HG03095 (cell line): ENCODE results near the gene TRIM63.

Experiments
- ATAC-seq: cut with Tn5 transposase; IDR thresholded peaks from one replicate; pipeline ENCODE4 v1.9.1; 2021; ENCODE audit warnings: moderate library complexity; ENCODE audit not compliant: unreplicated experiment

Gene TRIM63

DNA sequence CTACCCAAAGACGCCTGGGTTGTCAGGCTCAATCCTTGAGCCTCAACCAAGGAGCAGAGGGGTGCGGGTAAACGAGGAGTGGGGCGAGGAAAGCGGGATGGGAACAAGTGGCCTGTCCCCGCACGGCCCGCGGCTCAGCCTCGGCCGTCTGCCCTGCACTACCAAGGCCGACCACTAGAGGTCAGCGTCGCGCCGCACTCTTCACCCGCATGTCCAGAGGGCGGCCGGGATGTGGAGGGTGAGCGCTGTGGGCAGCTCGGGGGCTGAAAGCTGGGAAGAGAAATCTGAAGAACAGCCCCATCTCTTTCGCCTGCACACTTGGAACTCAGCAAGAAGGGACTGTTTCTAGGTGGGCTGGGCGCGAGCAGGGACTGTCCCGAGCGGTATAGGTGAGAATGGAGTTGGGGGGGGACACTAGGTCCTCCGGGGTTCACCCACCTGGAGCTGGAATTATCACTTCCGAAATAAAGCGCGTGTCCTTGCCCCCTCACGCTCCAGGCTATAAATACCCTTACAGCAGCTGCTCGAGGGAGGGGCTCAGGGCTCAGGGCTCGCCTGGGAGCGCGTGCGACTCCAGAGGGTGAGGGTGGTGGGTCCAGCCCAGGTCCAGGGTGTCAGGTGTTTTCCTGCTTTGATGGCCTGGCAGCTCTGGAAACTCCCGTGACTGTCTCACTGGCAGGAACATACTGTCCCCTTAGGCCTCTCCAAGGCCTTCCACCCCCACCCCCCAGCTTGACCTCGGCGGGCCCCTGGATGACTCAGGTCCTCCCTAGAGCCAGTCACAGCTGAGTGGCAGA lies 31.3 kb downstream of the TRIM63 start:
- ATAC-seq = peak; percentile 60

- peak; percentile 79 for ATAC-seq
Observed at GRCh38 chr1:26035203-26035958, 32.0 kb downstream of the TRIM63 start.

- ATAC-seq = no peak
Observed at GRCh38 chr1:26034504-26035202, 32.8 kb downstream of the TRIM63 start.

- ATAC-seq = no peak
Observed at GRCh38 chr1:26032656-26033357, 34.6 kb downstream of the TRIM63 start.

DNA sequence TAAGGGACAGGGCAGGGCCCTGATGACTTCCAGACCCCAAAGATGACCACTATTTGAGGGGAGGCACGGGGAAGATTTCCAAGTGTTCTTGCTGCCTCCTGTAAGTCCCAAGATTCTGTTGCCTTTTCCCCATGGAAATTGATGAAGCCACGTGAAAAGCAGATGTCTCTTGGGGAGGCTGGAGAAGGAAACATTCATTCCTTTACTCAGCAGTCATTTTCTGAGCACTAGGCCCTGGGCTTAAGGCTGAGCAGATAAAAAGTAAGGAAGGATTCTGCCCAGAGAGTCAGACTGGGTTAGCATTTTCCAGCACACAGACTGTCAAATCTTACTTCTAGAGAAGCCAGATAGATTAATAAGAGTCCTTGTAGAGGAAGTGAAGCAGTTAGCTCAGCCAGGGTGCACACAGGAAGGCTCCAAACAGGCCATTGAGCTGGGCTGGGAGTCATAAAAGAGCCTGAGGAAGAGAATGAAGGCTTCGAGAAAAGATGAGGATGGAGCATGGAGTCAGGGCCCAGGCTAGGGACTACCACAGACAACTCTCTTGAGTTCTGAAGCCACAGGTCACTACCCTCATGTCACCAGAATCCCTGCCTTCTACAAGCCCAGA lies 35.7 kb downstream of the TRIM63 start:
- no peak for ATAC-seq

GRCh38 chr1:26031196-26031595 lies 36.2 kb downstream of the TRIM63 start:
- no peak for ATAC-seq

DNA sequence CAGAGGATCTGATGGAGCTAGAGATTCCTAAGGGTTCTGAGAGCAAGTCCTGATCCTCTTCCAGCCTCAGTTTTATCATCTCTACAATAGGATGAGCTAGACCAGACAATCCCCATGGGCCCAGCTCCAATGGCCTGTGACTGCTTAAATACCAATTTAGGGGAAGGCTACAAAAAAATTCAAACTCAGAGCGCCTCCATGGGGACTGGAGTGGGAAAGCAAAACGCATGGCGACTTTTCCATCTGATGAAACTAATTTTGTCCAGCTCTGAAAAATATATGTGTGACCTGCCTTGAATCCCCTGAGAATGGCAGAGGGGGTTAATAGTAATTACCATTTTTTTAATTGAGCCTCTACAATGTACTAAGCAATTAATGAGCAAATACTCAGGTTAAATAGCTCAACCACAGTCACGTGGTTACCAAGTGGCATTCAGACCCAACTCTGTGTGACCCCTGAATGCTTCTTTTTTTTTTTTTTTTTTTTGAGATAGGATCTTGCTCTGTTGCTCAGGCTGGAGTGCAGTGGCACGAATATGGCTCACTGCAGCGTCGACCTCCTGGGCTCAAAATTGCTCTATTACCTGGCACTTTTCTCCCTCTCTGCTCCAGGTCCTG lies 37.5 kb downstream of the TRIM63 start:
- ATAC-seq = no peak

GRCh38 chr1:26029054-26029863 lies 38.2 kb downstream of the TRIM63 start:
- ATAC-seq = no peak

DNA sequence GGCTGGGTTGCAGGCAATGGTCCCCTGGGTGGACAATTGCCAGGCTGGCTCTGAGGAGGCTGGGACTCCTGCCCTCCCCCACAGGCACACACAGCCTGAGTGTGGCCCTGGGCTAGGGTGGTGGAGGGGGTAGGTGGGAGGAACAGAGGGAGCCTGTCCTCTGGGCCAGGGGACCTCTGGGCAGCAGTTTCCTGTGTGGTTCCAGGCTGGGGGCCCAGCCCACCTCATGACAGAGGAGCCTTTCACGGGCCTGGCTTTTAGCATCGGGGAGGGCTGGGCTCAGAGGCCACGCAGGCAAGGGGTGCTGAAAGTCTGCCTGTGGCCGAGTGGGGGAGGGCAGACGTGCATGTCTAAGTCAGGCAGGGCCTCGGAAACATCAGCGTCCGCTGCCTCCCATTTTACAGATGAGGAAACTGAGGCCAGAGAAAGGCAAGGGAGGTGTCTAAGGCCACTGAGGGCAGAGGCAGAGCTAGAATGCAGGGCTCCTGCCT lies 38.9 kb downstream of the TRIM63 start:
- ATAC-seq = no peak

- no peak for ATAC-seq
Observed at GRCh38 chr1:26027716-26028489, 39.5 kb downstream of the TRIM63 start.

DNA sequence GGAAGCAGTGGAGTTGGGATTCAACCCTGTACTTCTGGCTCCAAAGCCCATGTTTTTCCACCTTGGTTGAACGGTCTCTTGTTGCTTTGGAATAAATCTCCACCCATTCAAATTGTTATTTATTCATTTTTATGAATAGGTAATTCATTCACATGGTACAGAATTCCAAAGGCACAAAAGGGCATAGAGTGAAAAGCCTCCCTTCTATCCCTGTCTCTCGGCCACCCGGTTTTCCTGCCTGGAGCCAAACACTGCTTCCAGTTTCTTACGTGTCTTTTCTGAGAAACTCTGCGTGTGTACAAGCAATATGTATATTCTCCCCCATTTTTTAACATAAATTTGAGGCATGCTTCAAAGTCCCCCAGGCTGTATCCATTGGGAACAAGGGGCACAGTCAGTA lies 41.9 kb downstream of the TRIM63 start:
- ATAC-seq = no peak

- no peak for ATAC-seq
Observed at GRCh38 chr1:26025060-26025459, 42.4 kb downstream of the TRIM63 start.

DNA sequence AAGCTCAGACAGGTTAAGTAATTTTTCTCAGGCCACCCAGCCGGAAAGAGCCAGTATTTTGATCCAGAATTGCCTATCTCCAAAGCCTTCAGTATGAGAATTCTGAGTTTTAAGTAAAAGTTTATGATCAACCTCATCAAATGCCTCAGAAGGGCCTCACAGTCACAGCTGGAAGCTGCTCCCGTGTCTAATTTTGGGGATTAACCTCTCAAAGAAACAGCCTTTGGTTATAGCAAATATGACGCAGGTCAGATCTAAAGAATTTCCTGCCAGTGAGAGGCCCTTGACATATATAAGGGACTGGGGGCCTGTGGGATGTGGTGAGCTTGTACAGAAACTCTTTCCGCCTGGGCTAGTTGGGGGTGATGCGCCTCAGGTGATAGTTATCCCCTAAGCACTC lies 43.6 kb downstream of the TRIM63 start:
- ATAC-seq = no peak

- ATAC-seq = no peak
Observed at GRCh38 chr1:26023009-26023408, 44.4 kb downstream of the TRIM63 start.

DNA sequence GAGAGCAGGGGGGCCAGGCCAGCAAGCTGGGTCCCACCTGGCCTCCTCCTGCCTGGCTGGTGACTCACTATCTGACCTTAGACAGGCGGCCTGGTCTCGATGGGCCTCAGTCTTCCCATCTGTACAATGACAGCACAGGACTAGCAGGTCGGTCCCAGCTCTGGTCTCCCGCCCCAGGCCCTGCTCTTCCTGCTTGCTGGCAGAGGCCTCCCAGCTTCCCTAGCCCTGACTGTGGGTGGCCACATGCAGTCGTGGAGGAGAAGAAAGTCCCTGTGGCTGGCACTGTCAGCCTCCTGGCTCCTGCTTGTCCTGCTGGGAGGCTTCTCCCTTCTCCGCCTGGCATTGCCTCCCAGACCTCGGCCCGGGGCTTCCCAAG lies 45.0 kb downstream of the TRIM63 start:
- ATAC-seq = no peak

DNA sequence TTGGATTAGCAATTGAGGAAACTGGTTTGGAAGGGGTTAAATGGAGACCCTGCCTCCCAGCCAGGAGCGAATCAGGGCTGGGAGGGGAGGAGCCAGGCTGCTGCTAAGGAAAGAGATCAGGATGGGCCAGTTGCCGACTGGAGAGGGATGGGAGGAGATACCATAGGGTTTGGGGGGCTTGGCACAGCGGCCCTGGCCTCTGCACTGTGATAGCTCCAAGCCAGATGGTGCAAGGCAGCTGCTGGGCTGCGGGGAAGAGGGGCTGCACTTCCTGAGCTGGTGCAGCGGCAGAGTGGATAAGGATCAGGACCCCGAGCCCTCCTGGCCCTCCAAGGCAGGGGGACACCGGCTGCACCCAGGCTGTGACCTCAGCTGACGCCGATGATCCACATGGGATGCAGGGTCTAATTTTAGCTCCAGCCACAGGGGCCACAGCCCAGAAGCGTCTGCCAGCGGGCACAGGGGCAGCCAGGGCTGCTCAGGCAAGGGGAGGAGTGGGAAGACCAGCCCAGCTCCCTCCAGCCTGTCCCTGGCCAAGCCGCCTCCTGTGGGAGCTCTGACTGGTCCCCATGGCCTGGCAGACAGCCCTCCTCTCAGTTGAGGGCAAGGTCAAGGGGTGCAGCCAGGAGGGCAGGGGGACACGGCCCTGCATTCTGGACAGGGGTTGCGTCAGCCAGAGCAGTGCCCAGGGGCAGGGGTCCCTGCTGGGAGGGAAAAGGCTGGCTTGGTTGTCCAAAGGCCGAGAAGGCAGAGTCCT lies 45.6 kb downstream of the TRIM63 start, which contains the start of gene EXTL1:
EXTL1 (plus strand) TSS at position 129 of the 757 bp plus-strand sequence. CDS start 872 bp downstream, outside the sequence.
- no peak for ATAC-seq

DNA sequence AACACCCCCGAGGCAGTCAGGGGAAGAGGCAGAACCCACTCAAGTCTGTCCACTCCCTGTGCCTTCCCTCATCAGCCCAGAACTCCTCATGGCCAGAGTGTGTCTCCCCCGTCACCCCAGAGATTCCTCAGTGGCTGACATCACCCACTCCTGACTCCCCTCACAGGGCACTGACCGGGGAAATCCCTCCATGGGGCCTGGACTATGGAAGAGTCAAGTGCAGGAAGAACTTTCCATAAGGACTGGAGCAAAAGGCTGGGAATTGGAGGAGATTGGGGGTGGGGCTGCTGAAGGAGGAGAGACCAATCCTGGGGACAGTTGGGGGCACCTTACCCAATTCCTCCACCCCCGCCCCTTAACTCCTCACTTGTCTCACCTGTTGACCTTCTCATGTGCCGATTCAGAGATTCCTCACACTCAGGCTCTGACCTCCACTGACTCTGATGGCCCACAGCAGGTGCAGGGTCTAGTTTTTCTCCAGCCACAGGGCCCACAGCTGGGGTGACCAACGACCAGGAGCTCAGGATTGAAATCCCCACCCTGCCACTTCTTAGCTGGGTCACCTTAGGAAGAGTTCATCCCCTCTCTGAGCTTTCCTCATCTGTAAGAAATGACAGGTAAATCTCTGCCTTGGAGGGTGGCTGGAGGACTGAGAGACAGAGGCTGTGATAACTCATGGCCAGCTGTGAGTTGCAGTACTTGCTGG lies 46.3 kb downstream of the TRIM63 start:
- no peak for ATAC-seq
